ENCODE measurements around the gene IL4R.

Gene IL4R

GRCh38 chr16:27321013-27321915 lies 7.5 kb downstream of the IL4R start:
- peaks cover 3% of the 10 kb centered on the region for H3K4me1 ChIP-seq (ENCODE audit: low read depth, poor library complexity, severe bottlenecking)
- H3K9ac ChIP-seq: no peak overlapping the region
- TF ChIP-seq CTCF (conservative IDR thresholded peaks at IDR 0.05; ENCODE audit: low read depth, low read length): no peak
- no peak overlapping the region for H3K4me2 ChIP-seq
- no peaks in the 10 kb centered on the region for H3K36me3 ChIP-seq (ENCODE audit: insufficient read depth)
- H2AFZ ChIP-seq (ENCODE audit: low read depth): no peak overlapping the region
- H4K20me1 ChIP-seq (ENCODE audit: insufficient read depth): no peaks in the 10 kb centered on the region; the same call in 1 of the 2 replicates
- no peak overlapping the region for H3K27ac ChIP-seq
- H3K27me3 ChIP-seq (ENCODE audit: insufficient read depth, low read depth): no peaks in the 10 kb centered on the region
- H3K4me3 ChIP-seq (IDR thresholded peaks at IDR 0.05; ENCODE audit: insufficient read depth, low read depth, low read length): no peak overlapping the region
- no peaks in the 10 kb centered on the region for H3K79me2 ChIP-seq (ENCODE audit: insufficient read depth, low read depth)

- H2AFZ ChIP-seq (ENCODE audit: low read depth): no peak overlapping the region
- no peak overlapping the region for H3K4me3 ChIP-seq (IDR thresholded peaks at IDR 0.05; ENCODE audit: insufficient read depth, low read depth, low read length)
- H3K4me2 ChIP-seq: no peak overlapping the region
- H3K79me2 ChIP-seq (ENCODE audit: insufficient read depth, low read depth): no peaks in the 10 kb centered on the region
- H3K9ac ChIP-seq: no peak overlapping the region
- H3K4me1 ChIP-seq (ENCODE audit: low read depth, poor library complexity, severe bottlenecking): peaks cover 12% of the 10 kb centered on the region
- no peaks in the 10 kb centered on the region for H3K27me3 ChIP-seq (ENCODE audit: insufficient read depth, low read depth)
- H3K27ac ChIP-seq: no peak overlapping the region
- TF ChIP-seq CTCF (conservative IDR thresholded peaks at IDR 0.05; ENCODE audit: low read depth, low read length): no peak
- H3K36me3 ChIP-seq (ENCODE audit: insufficient read depth): no peaks in the 10 kb centered on the region
- no peaks in the 10 kb centered on the region; the same call in 1 of the 2 replicates for H4K20me1 ChIP-seq (ENCODE audit: insufficient read depth)
These were observed 9.3 kb downstream of the IL4R start for GRCh38 chr16:27322858-27323780.

GRCh38 chr16:27323781-27324561 lies 10.2 kb downstream of the IL4R start:
- Histone ChIP-seq H3K9ac (no peak overlapping the region), H4K20me1 (ENCODE audit: insufficient read depth) (no peaks in the 10 kb centered on the region; the same call in 1 of the 2 replicates), H3K27ac (no peak overlapping the region)

More at GRCh38 chr16:27323781-27324561, 10.2 kb downstream of the IL4R start:
- H3K36me3 ChIP-seq (ENCODE audit: insufficient read depth): no peaks in the 10 kb centered on the region
- H3K79me2 ChIP-seq (ENCODE audit: insufficient read depth, low read depth): no peaks in the 10 kb centered on the region
- H3K27me3 ChIP-seq (ENCODE audit: insufficient read depth, low read depth): no peaks in the 10 kb centered on the region
- peaks cover 12% of the 10 kb centered on the region for H3K4me1 ChIP-seq (ENCODE audit: low read depth, poor library complexity, severe bottlenecking)
- H3K4me3 ChIP-seq (IDR thresholded peaks at IDR 0.05; ENCODE audit: insufficient read depth, low read depth, low read length): no peak overlapping the region
- no peak overlapping the region for H3K4me2 ChIP-seq
- H2AFZ ChIP-seq (ENCODE audit: low read depth): no peak overlapping the region
- TF ChIP-seq CTCF (conservative IDR thresholded peaks at IDR 0.05; ENCODE audit: low read depth, low read length): no peak

Measured in KMS-11 (cell line).